ENCODE results near the gene NPR1. TPM values are rescaled to one million over a fixed set of nuclear protein-coding genes. Genes with fewer than 3 reads are reported as not detected.
"Not testable (repeated sequence)": the region's sequence is repeated elsewhere in the genome, so short reads cannot be mapped to it uniquely, and the experiment has no call there.

NPR1 gene
- total RNA-seq, 2 experiments from 2014 or later = 0.05 to 0.10 TPM

DNA sequence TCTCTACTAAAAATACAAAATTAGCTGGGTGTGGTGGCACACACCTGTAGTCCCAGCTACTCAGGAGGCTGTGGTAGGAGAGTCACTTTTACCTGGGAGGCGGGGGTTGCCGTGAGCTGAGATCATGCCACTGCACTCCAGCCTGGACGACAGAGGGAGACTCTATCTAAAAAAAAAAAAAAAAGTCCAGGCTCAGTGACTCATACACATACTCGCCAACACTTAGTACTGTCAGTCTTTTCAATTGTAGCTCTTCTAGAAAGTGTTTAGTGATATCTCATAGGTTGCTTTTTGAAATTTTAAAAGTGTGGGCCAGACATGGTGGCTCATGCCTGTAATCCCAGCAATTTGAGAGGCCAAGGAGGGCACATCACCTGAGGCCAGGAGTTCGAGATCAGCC is 37.7 kb downstream of the NPR1 start:
- H3K9me3 Mint-ChIP-seq; H3K27me3 Mint-ChIP-seq (ENCODE audit: low read depth); intact Hi-C loops (cut with micrococcal nuclease); H3K36me3 Mint-ChIP-seq (ENCODE audit: low read depth); H3K4me1 Mint-ChIP-seq (ENCODE audit: low read depth); DNase-seq; H3K4me3 Mint-ChIP-seq; H3K27ac Mint-ChIP-seq: not testable (repeated sequence)
- CTCF ChIA-PET = interaction anchor here (0.9 kb wide), 1 partner anchor 13 kb away, joined by 3 read pairs; no protein-coding TSS in a partner anchor

DNA sequence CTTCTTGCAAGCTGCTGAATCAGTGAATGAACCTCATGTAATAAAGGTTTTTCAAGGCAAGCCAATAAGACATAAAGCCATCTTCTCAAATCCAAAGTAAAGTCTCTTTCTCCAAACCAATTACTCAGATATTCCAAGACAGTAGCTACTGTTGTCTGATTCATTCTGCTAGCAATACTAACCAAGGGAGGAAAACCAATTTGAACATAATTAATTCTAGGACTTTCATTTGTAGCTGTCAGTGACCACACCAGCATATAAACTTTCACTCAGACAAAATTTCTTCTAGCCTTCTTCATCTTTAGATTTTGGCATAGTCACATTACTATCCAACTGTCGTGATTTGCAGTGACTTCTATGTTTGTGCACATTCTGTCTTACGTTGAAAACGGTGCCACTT is 38.8 kb downstream of the NPR1 start:
- CTCF ChIA-PET = interaction anchor here (0.6 kb wide), 1 partner anchor 795 kb away, joined by 4 read pairs; no protein-coding TSS in a partner anchor
- no peaks in the 10 kb centered on the region for H3K9me3 Mint-ChIP-seq

DNA sequence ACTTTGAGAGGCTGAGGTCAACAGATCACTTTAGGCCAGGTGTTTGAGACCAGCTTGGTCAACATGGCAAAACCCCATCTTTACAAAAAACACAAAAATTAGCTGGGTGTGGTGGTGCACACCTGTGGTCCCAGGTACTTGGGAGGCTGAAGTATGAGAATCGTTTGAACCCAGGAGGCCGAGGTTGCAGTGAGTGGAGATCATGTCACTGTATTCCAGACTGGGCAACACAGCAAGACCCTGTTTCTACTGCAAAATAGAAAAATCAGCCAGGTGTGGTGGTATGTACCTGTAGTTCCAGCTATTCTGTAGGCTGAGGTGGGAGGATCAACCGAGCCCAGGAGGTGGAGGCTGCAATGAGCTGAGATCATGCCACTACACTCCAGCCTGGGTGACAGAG is 45.2 kb downstream of the NPR1 start:
- no peaks in the 10 kb centered on the region for H3K9me3 Mint-ChIP-seq
- H3K27ac Mint-ChIP-seq = no peak overlapping the region
- intact Hi-C loops (cut with micrococcal nuclease) = no loop called here

More for the DNA sequence above, 38.8 kb downstream of the NPR1 start:
- intact Hi-C loops (cut with micrococcal nuclease) = no loop called here
- Mint-ChIP-seq H3K27ac (no peak overlapping the region), H3K4me1 (ENCODE audit: low read depth) (peaks cover 9% of the 10 kb centered on the region), H3K36me3 (ENCODE audit: low read depth) (no peaks in the 10 kb centered on the region), H3K27me3 (ENCODE audit: low read depth) (no peaks in the 10 kb centered on the region), H3K4me3 (no peak overlapping the region)
- no peak for DNase-seq

DNA sequence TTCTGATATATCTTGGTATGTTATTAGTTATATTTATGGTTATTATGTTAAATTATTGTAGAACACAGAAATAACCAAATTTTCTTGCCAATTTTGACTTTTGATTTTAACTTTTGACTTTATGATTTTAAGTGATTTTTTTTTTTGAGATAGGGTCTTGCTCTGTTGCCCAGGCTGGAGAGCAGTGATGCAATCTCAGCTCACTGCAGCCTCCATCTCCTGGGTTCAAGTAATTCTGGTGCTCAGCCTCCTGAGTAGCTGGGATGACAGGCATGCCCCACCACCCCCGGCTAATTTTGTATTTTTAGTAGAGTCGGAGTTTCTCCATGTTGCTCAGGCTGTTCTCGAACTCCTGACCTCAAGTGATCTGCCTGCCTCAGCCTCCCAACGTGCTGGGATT is 46.1 kb downstream of the NPR1 start:
- H3K27me3 Mint-ChIP-seq (ENCODE audit: low read depth); H3K4me3 Mint-ChIP-seq; DNase-seq; H3K27ac Mint-ChIP-seq; H3K36me3 Mint-ChIP-seq (ENCODE audit: low read depth); H3K9me3 Mint-ChIP-seq: not testable (repeated sequence)
- CTCF ChIA-PET = interaction anchor here (0.6 kb wide), 1 partner anchor 162 kb away, joined by 3 read pairs; no protein-coding TSS in a partner anchor
- peaks cover 13% of the 10 kb centered on the region for H3K4me1 Mint-ChIP-seq (ENCODE audit: low read depth)
- intact Hi-C loops (cut with micrococcal nuclease) = loop anchor here (5.0 kb wide), 3 partner anchors 157 to 268 kb away; partner anchors contain the start of genes CRTC2, RPS27 and S100A2

More for the DNA sequence above, 45.2 kb downstream of the NPR1 start:
- Mint-ChIP-seq H3K4me1 (ENCODE audit: low read depth) (peaks cover 4% of the 10 kb centered on the region), H3K4me3 (no peak overlapping the region), H3K36me3 (ENCODE audit: low read depth) (no peaks in the 10 kb centered on the region), H3K27me3 (ENCODE audit: low read depth) (no peaks in the 10 kb centered on the region)
- no peak for DNase-seq
- CTCF ChIA-PET = interaction anchor here (0.6 kb wide), 2 partner anchors 52 to 1444 kb away, joined by 3 read pairs; no protein-coding TSS in a partner anchor

DNA sequence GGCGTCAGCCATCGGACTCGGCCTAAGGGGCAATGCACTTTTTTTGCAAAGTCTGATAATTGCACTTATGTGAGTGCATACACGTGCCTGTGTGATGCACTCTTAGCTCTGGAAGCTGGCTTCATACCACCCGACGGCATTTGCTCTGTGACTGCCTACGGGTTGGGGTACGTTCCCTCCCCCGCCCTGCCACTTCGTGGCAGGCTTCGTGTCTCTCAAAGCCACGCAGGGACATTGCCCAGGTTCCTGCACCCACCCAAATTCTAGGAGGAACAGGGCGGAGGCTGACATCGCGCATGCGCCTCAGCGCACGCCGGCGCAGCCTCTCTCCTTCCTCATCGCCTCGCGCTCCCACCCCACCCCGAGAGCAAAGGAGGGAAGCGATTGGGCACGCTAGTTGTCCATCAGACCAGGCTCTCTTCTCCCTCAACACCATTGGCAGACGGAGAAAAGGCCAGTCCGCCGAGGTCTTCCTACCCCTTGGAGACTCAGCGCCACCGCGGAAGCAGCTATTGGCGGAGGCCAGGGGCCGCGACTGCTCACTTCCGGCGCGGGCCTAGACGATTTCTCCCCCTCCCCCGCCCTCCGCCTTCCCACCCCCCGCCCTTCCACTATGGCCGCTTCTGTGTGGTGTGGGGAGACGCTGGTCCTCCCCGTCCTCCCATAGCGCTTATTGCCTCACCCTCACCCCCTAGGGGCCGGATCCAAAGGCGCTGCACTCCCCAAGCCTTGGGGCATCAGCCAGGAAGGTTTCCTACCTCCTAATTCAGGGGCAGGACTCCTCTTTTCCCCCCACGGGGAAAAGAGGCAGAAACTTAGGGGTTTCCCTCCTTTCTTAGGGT is 49.2 kb downstream of the NPR1 start, which contains the start of gene INTS3:
Gene INTS3, plus strand, starts transcription at position 588 of the 842 bp plus-strand sequence. CDS start 585 bp downstream, outside the sequence.
- intact Hi-C loops (cut with micrococcal nuclease) = loop anchor here (1.0 to 5.0 kb wide), 4 partner anchors 56 to 265 kb away; partner anchors contain the start of genes CRTC2, RPS27 and S100A2
- Mint-ChIP-seq H3K4me1 (ENCODE audit: low read depth) (peaks cover 39% of the 10 kb centered on the region), H3K36me3 (ENCODE audit: low read depth) (peaks cover 5% of the 10 kb centered on the region), H3K9me3 (no peaks in the 10 kb centered on the region), H3K27ac (peak within 1 kb of the TSS; percentile 95), H3K27me3 (ENCODE audit: low read depth) (no peaks in the 10 kb centered on the region), H3K4me3 (peak within 1 kb of the TSS; percentile 97)
- peak; percentile 100 for DNase-seq
- CTCF ChIA-PET = interaction anchor here (1.0 kb wide), 1 partner anchor 259 kb away, joined by 3 read pairs; no protein-coding TSS in a partner anchor

DNA sequence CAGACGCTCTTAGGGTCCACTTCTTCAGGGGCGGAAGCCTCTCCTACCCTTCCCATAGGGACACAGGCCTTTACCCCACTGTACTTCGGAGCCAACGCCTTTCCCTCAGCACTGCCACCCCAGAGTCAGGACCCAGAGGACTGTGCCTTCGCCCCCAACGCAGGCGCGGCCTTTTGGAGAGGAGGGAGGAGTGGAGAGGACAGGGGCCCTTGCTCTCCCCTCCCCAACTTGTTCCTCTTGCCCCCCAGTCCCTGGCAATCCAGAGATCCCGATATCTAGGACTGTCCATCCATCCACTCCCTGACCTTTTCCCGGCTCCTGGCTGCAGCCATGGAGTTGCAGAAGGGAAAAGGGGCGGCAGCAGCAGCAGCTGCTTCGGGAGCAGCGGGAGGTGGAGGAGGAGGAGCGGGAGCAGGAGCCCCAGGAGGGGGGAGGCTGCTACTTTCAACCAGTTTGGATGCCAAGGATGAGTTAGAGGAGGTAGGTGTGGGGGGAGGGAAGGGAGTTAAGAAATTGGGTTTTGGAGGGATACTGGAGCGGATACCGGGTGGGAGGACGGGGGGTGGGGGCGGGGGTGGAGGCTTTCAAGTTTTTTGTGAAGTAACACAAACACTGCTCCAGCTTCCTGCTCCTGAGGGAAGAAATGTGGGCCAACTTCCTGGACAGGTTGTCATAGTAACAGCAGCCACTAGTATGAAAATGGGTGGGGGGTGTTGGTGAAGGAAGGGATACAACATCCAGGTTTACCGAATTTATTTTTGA is 50.0 kb downstream of the NPR1 start:
- peak overlapping the region; percentile 95 for H3K27ac Mint-ChIP-seq
- intact Hi-C loops (cut with micrococcal nuclease) = loop anchor here (1.0 to 5.0 kb wide), 4 partner anchors 57 to 264 kb away; partner anchors contain the start of genes CRTC2, RPS27 and S100A2
- peaks cover 42% of the 10 kb centered on the region for H3K4me1 Mint-ChIP-seq (ENCODE audit: low read depth)
- peak; percentile 39 for DNase-seq
- H3K27me3 Mint-ChIP-seq (ENCODE audit: low read depth) = no peaks in the 10 kb centered on the region
- H3K4me3 Mint-ChIP-seq = peak overlapping the region; percentile 97
- peaks cover 8% of the 10 kb centered on the region for H3K36me3 Mint-ChIP-seq (ENCODE audit: low read depth)
- H3K9me3 Mint-ChIP-seq = no peaks in the 10 kb centered on the region
- CTCF ChIA-PET = interaction anchor here (1.0 kb wide), 1 partner anchor 258 kb away, joined by 3 read pairs; no protein-coding TSS in a partner anchor

DNA sequence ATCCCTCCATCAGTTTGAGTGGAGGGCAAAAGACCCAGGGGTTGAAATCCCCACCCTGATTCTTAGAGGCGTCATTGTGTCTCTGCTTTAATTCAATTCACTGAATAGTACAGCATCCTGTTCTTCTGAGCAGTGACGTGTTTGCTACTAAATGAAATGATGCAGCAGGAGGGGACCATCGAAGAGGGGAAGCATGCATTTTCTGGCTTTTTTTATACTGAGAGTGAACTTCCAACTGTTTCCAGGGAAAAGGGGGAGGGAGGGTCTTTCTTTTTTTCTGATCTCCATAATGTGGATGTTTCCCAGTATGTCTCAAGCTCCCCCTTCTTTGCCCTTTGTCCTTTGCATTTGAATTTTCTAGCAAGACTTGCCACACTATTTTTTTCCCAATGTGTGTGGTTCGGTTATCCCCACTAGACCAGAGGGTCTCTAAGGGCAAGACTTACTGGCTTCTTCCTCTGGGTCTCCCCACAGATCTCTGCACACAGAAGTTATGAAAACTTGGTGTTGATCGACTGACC is 52.0 kb downstream of the NPR1 start:
- no peaks in the 10 kb centered on the region for H3K27me3 Mint-ChIP-seq (ENCODE audit: low read depth)
- H3K9me3 Mint-ChIP-seq = no peaks in the 10 kb centered on the region
- CTCF ChIA-PET = interaction anchor here (0.8 kb wide), 1 partner anchor 256 kb away, joined by 3 read pairs; no protein-coding TSS in a partner anchor
- H3K27ac Mint-ChIP-seq = peak overlapping the region; percentile 43
- H3K4me1 Mint-ChIP-seq (ENCODE audit: low read depth) = peaks cover 52% of the 10 kb centered on the region
- intact Hi-C loops (cut with micrococcal nuclease) = no loop called here
- no peak for DNase-seq
- peaks cover 12% of the 10 kb centered on the region for H3K36me3 Mint-ChIP-seq (ENCODE audit: low read depth)
- H3K4me3 Mint-ChIP-seq = peak overlapping the region; percentile 8

DNA sequence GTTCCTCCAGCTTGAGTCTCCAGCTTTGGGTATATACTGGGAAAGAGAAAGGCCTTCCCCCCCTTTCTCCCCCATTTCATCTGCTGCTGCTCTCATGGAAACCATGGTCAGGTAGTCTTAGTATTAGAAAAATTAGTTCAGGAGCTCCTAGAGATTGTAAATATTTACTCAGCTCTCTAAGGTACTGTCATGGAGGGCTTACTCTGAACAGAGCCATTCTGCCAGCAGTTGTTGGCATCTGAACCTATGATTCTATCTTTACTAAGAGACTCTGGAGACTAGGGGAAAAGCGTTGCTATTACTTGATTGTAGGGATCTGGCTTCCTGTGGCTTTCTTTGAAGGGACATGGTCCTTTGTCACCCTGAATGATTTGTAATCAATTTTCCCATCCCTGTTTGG is 55.5 kb downstream of the NPR1 start:
- peaks cover 13% of the 10 kb centered on the region for H3K36me3 Mint-ChIP-seq (ENCODE audit: low read depth)
- H3K9me3 Mint-ChIP-seq = no peaks in the 10 kb centered on the region
- intact Hi-C loops (cut with micrococcal nuclease) = no loop called here
- CTCF ChIA-PET = interaction anchor here (1.5 kb wide), 1 partner anchor 55 kb away, joined by 3 read pairs; no protein-coding TSS in a partner anchor
- H3K27me3 Mint-ChIP-seq (ENCODE audit: low read depth) = no peaks in the 10 kb centered on the region
- DNase-seq = no peak
- no peak overlapping the region for H3K27ac Mint-ChIP-seq
- no peak overlapping the region for H3K4me3 Mint-ChIP-seq
- H3K4me1 Mint-ChIP-seq (ENCODE audit: low read depth) = peaks cover 48% of the 10 kb centered on the region

DNA sequence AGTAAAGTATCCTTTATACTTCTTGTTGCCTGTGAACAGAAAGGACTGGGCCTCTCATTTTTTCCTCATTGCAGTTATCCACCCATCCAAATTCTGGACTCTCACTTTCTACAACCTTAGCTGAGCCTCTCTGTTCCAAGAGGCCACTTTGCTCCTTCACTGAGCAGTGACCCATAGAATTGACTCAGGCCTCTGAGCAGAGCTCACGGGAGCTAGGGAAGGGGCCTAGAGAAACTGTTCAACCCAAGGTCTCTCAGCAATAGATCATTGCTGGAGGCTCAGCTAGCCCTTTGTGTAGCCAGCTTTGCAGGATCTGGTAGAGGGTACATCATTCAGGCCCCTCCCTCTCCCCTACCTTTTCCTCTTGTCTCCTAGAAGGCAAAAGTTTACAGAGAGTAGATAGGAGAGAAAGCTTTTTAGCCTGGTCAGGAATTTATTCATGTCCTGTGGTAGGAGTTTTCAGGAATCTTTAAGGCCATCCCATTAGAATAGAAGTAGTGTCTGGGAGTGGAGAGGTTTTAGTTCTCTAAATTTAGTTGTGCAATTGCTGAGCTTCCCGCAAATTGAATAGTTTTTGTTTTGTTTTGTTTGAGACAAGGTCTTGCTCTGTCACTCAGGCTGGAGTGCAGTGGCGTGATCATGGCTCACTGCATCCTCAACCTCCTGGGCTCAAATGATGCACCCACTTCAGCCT is 56.1 kb downstream of the NPR1 start:
- no peak overlapping the region for H3K27ac Mint-ChIP-seq
- DNase-seq = no peak
- peaks cover 42% of the 10 kb centered on the region for H3K4me1 Mint-ChIP-seq (ENCODE audit: low read depth)
- H3K9me3 Mint-ChIP-seq = no peaks in the 10 kb centered on the region
- H3K4me3 Mint-ChIP-seq = no peak overlapping the region
- CTCF ChIA-PET = interaction anchor here (0.8 to 1.5 kb wide), 2 partner anchors 54 to 55 kb away, joined by 3 read pairs; no protein-coding TSS in a partner anchor
- peaks cover 13% of the 10 kb centered on the region for H3K36me3 Mint-ChIP-seq (ENCODE audit: low read depth)
- intact Hi-C loops (cut with micrococcal nuclease) = no loop called here
- no peaks in the 10 kb centered on the region for H3K27me3 Mint-ChIP-seq (ENCODE audit: low read depth)

DNA sequence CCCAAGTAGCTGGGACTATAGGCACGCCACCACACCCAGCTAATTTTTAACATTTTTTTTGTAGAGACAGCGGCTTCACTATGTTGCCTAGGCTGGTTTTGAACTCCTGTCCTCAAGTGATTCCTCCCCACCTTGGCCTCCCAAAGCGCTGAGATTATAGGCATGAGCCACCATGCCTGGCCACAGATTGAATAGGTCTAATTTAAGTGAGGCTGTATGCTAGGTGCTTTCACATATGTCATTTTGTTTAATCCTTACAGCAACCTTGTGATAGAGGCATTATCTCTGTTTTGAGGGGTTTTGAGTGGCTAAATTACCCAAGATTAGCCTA is 56.6 kb downstream of the NPR1 start:
- Mint-ChIP-seq H3K27ac (no peak overlapping the region), H3K27me3 (ENCODE audit: low read depth) (no peaks in the 10 kb centered on the region)
- CTCF ChIA-PET = interaction anchor here (0.8 to 1.5 kb wide), 2 partner anchors 54 to 56 kb away, joined by 3 read pairs; no protein-coding TSS in a partner anchor

DNA sequence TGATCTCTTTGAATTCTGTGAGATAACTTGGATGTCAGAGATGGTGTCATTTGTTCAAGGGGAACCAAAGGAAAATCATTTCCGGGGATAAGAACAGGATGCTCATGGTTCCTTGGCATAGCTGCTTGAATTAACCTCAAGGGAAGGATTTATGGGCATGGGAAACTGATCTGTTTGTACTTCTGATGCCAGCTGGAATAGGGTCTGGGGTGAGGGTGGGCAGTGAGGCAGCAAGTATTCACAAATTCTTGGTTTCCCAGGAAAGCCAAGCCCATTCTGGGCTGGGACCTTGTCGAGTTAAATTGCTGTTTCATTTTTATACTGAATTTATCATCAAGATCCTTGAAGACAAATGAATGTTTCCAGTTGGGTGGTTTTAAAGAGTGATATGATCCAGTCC is 63.5 kb downstream of the NPR1 start:
- no peak overlapping the region for H3K4me3 Mint-ChIP-seq
- no peak for DNase-seq

More for the DNA sequence above, 56.6 kb downstream of the NPR1 start:
- H3K36me3 Mint-ChIP-seq (ENCODE audit: low read depth) = peaks cover 13% of the 10 kb centered on the region
- no peak for DNase-seq
- intact Hi-C loops (cut with micrococcal nuclease) = no loop called here
- H3K4me1 Mint-ChIP-seq (ENCODE audit: low read depth) = peaks cover 37% of the 10 kb centered on the region
- H3K9me3 Mint-ChIP-seq = no peaks in the 10 kb centered on the region
- no peak overlapping the region for H3K4me3 Mint-ChIP-seq

More for the DNA sequence above, 63.5 kb downstream of the NPR1 start:
- no peaks in the 10 kb centered on the region for H3K9me3 Mint-ChIP-seq
- peaks cover 19% of the 10 kb centered on the region for H3K4me1 Mint-ChIP-seq (ENCODE audit: low read depth)
- no peaks in the 10 kb centered on the region for H3K27me3 Mint-ChIP-seq (ENCODE audit: low read depth)
- intact Hi-C loops (cut with micrococcal nuclease) = no loop called here
- no peak overlapping the region for H3K27ac Mint-ChIP-seq
- CTCF ChIA-PET = no interaction called here
- peaks cover 29% of the 10 kb centered on the region for H3K36me3 Mint-ChIP-seq (ENCODE audit: low read depth)
